OCI-LY7 (cell line): ENCODE measurements around the gene PAPOLG.

Source experiments
- EZH2phosphoT487 ChIP-seq: fragments of 200-600 bp; sonication (generic); IDR thresholded peaks from 2 replicates; pipeline ENCODE4 v1.6.1; 2018; ENCODE audit warnings: low read depth, borderline replicate concordance, mild to moderate bottlenecking, mixed run types, antibody characterized with exemption, low read length, moderate library complexity, mixed read lengths
- TF ChIP-seq, protein P1 (sequence below): fragments of 200-600 bp; sonication (generic); conservative IDR thresholded peaks from 2 replicates; pipeline ENCODE4 v1.5.1; 2014; ENCODE audit warnings: mild to moderate bottlenecking, antibody characterized with exemption, low read length, moderate library complexity, mixed read lengths

- TF ChIP-seq, protein P1, sequence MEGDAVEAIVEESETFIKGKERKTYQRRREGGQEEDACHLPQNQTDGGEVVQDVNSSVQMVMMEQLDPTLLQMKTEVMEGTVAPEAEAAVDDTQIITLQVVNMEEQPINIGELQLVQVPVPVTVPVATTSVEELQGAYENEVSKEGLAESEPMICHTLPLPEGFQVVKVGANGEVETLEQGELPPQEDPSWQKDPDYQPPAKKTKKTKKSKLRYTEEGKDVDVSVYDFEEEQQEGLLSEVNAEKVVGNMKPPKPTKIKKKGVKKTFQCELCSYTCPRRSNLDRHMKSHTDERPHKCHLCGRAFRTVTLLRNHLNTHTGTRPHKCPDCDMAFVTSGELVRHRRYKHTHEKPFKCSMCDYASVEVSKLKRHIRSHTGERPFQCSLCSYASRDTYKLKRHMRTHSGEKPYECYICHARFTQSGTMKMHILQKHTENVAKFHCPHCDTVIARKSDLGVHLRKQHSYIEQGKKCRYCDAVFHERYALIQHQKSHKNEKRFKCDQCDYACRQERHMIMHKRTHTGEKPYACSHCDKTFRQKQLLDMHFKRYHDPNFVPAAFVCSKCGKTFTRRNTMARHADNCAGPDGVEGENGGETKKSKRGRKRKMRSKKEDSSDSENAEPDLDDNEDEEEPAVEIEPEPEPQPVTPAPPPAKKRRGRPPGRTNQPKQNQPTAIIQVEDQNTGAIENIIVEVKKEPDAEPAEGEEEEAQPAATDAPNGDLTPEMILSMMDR, result no peak
- no peak for TF ChIP-seq EZH2phosphoT487
These were observed 80.4 kb downstream of the PAPOLG start for GRCh38 chr2:60836491-60836890.
